Endodermal cell (in vitro differentiated cells): ENCODE data around the gene RUFY4. TPM values are rescaled to one million over a fixed set of nuclear protein-coding genes. Genes with fewer than 3 reads are reported as not detected.

Experiments used
- DNase-seq: peaks from one replicate; pipeline ENCODE4 v3.0.0-alpha.2; 2017
- H3K27ac ChIP-seq: 2 replicates; pipeline ENCODE4 v1.5.1; 2013; ENCODE audit warnings: mild to moderate bottlenecking, low read depth, low read length, moderate library complexity
- H3K27me3 ChIP-seq: 2 replicates; pipeline ENCODE4 v1.6.1; 2013; ENCODE audit warnings: mild to moderate bottlenecking, low read length, moderate library complexity; ENCODE audit not compliant: insufficient read depth, control insufficient read depth, poor library complexity, severe bottlenecking
- H3K36me3 ChIP-seq: 2 replicates; pipeline ENCODE4 v1.7.0; 2013; ENCODE audit warnings: mild to moderate bottlenecking, low read length, moderate library complexity; ENCODE audit not compliant: control insufficient read depth, insufficient read depth
- H3K4me1 ChIP-seq: one replicate; pipeline ENCODE4 v1.7.0; 2013; ENCODE audit warnings: low read length; ENCODE audit not compliant: control insufficient read depth, insufficient read depth
- H3K4me3 ChIP-seq: 2 replicates; pipeline ENCODE4 v1.5.1; 2013; ENCODE audit warnings: mild to moderate bottlenecking, low read length, moderate library complexity
- H3K9ac ChIP-seq: 2 replicates; pipeline ENCODE4 v1.6.1; 2013; ENCODE audit warnings: mild to moderate bottlenecking, low read length, moderate library complexity; ENCODE audit not compliant: poor library complexity, severe bottlenecking; ENCODE audit errors: extremely low read depth
- H3K9me3 ChIP-seq: 2 replicates; pipeline ENCODE4 v1.6.1; 2013; ENCODE audit warnings: mild to moderate bottlenecking, low read length, moderate library complexity; ENCODE audit not compliant: control insufficient read depth
- H3K27ac Mint-ChIP-seq: 2 replicates; pipeline ENCODE4 v1.8.0; 2020; ENCODE audit warnings: mixed read lengths
- H3K27me3 Mint-ChIP-seq: 2 replicates; pipeline ENCODE4 v1.8.0; 2021; ENCODE audit warnings: mild to moderate bottlenecking, mixed read lengths; ENCODE audit not compliant: insufficient read depth
- H3K36me3 Mint-ChIP-seq: 2 replicates; pipeline ENCODE4 v1.8.0; 2020; ENCODE audit warnings: low read depth, mixed read lengths
- H3K4me1 Mint-ChIP-seq: 2 replicates; pipeline ENCODE4 v1.8.0; 2020; ENCODE audit warnings: mixed read lengths
- H3K4me3 Mint-ChIP-seq: 2 replicates; pipeline ENCODE4 v1.8.0; 2020; ENCODE audit warnings: mild to moderate bottlenecking, moderate library complexity, mixed read lengths
- H3K9me3 Mint-ChIP-seq: 2 replicates; pipeline ENCODE4 v1.8.0; 2020; ENCODE audit warnings: mild to moderate bottlenecking, mixed read lengths
- CTCF ChIP-seq: fragments of 200-600 bp; sonication (generic); conservative IDR thresholded peaks from 2 replicates; pipeline ENCODE4 v1.5.0; 2021; ENCODE audit warnings: antibody characterized with exemption, mild to moderate bottlenecking
- WGBS, 2 experiments: methylation state at CpG; one replicate each; pipeline versions ENCODE4 v1.1.5 to v1.1.7; 2013; ENCODE audit warnings: missing lambda C conversion rate in 2 of 2, mixed read lengths in 1 of 2; ENCODE audit not compliant: insufficient coverage in 1 of 2, insufficient read length in 1 of 2; 5-methylcytosine and 5-hydroxymethylcytosine counted together
- total RNA-seq, 2 donors: library from RNA; stranded (reverse); fragmentation: NEBNext Ultra II Directional in 1 of 2; extraction: Animal tissue kit (Norgen Biotek cat#: 25700) in 1 of 2; gene quantifications; 2 replicates in 1 of 2; 3 replicates in 1 of 2; pipeline ENCODE4 v1.2.1, GENCODE V29; 2021

RUFY4 gene
- total RNA-seq, 2 donors from 2014 or later: 0.35 TPM; not detected in 1

GRCh38 chr2:218072478-218073024 lies 3.5 kb downstream of the RUFY4 start:
- Mint-ChIP-seq H3K4me3 (no peak overlapping the region), H3K27ac (no peak overlapping the region), H3K9me3 (no peaks in the 10 kb centered on the region), H3K36me3 (no peaks in the 10 kb centered on the region), H3K27me3 (peaks cover 26% of the 10 kb centered on the region), H3K4me1 (peaks cover 15% of the 10 kb centered on the region)
- Histone ChIP-seq H3K9me3 (no peaks in the 10 kb centered on the region), H3K36me3 (no peaks in the 10 kb centered on the region), H3K27ac (no peak overlapping the region), H3K9ac (no peak overlapping the region), H3K4me1 (no peaks in the 10 kb centered on the region), H3K4me3 (no peak overlapping the region), H3K27me3 (peaks cover 19% of the 10 kb centered on the region)
- no peak for TF ChIP-seq CTCF
- 83 to 90% methylated on average over 2 to 8 of the region's 8 CpGs for WGBS, 2 experiments
- no peak for DNase-seq

GRCh38 chr2:218073185-218073584 lies 4.1 kb downstream of the RUFY4 start:
- no peak overlapping the region for H3K27ac ChIP-seq
- Mint-ChIP-seq H3K9me3 (no peaks in the 10 kb centered on the region), H3K36me3 (no peaks in the 10 kb centered on the region), H3K27ac (no peak overlapping the region), H3K4me1 (peaks cover 15% of the 10 kb centered on the region), H3K4me3 (no peak overlapping the region), H3K27me3 (peaks cover 23% of the 10 kb centered on the region)
- H3K9me3 ChIP-seq: no peaks in the 10 kb centered on the region
- WGBS, 2 experiments: 82 to 91% methylated on average over 3 to 4 of the region's 4 CpGs
- no peak for TF ChIP-seq CTCF
- no peaks in the 10 kb centered on the region for H3K36me3 ChIP-seq
- H3K4me3 ChIP-seq: no peak overlapping the region
- H3K27me3 ChIP-seq: peaks cover 12% of the 10 kb centered on the region
- DNase-seq: no peak
- H3K9ac ChIP-seq: no peak overlapping the region
- H3K4me1 ChIP-seq: no peaks in the 10 kb centered on the region

- H3K4me1 Mint-ChIP-seq: peaks cover 9% of the 10 kb centered on the region
Observed at GRCh38 chr2:218074031-218074430, 5.0 kb downstream of the RUFY4 start.

More at GRCh38 chr2:218074031-218074430, 5.0 kb downstream of the RUFY4 start:
- no peaks in the 10 kb centered on the region for H3K4me1 ChIP-seq
- H3K27me3 ChIP-seq: peaks cover 7% of the 10 kb centered on the region
- H3K36me3 Mint-ChIP-seq: no peaks in the 10 kb centered on the region
- H3K9me3 Mint-ChIP-seq: no peaks in the 10 kb centered on the region
- no peaks in the 10 kb centered on the region for H3K36me3 ChIP-seq
- no peak overlapping the region for H3K4me3 ChIP-seq
- no peaks in the 10 kb centered on the region for H3K9me3 ChIP-seq
- H3K4me3 Mint-ChIP-seq: no peak overlapping the region
- H3K27ac Mint-ChIP-seq: no peak overlapping the region
- no peak overlapping the region for H3K27ac ChIP-seq
- peak; percentile 89 for DNase-seq
- H3K27me3 Mint-ChIP-seq: peaks cover 18% of the 10 kb centered on the region
- 68 to 69% methylated on average over 5 to 7 of the region's 7 CpGs for WGBS, 2 experiments
- no peak overlapping the region for H3K9ac ChIP-seq
- TF ChIP-seq CTCF: peak; percentile 76
